ENCODE results near the gene UVRAG.
A peak's percentile ranks its signal among the peaks of the same experiment; 100 is the strongest.

The UVRAG gene

DNA sequence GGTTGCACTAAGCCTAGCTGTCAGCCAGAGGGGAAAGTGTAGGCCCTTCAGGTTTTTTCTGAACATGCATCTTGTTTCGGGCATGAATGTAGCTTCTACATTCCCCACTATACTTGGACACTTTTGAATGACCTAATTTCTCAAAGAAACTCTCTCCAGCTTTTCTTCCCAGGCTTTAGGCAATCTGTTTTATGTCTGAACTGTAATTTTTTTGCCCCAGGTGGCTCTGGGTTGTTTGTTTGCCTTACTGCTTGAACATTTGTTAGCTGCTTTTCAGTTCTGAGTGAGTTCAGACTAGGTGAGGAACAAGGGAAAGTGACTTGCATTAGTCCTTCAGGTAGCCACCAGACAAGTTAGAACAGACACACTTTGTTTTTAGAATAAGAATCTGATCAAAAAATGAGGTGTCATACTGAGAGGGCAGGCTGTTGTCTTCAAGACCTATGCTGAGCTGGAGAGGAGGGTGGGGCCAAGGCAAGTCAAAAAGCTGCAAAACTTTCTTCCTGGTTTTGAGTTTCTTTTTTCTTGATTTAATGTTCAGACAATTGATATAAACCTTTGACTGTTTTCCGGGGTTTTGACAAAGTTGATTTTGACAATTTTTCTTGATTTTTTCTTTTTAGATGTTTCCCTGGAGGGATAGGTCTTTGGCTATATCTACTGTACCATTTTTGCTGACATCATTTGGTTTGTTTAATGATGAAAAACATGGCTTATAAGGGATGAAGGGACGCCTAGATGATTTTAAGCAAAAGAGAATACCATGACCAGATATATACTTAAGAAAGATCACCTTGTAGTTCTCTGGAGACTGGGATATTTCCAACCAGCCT, 208.4 kb downstream of the UVRAG start:
- H3K9me3 ChIP-seq = no peaks in the 10 kb centered on the region
- H3K27me3 ChIP-seq (ENCODE audit: low read depth) = no peaks in the 10 kb centered on the region
- no peaks in the 10 kb centered on the region for H3K36me3 ChIP-seq (replicated peaks)
- H3K4me3 ChIP-seq = no peak overlapping the region
- peaks cover 17% of the 10 kb centered on the region for H3K4me1 ChIP-seq
- no peak for DNase-seq (ENCODE audit: low spot score in 2 of 2)
- in situ Hi-C loops (cut with MboI; ENCODE audit: low sequenced_read_pairs) = no loop called here

DNA sequence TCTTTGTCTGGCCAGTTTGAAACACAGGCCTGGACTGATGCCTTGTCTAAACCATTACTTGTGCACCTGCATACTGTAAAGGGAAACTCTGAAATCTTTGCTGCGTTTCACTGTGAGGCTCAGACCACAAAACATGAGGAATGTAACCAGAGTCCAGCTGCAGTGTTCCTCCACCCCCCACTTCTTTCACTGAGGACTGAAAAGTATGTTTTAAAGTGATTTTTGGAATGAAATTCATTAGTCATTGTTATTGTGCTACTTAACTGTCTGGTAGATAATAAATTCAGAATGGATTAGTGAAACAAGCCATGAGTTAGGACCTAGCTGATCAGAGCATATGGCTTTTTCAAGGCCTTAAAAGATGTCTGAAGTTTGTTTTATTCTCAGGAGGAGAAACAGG, 210.1 kb downstream of the UVRAG start:
- Histone ChIP-seq H3K9me3 (no peaks in the 10 kb centered on the region), H3K27me3 (ENCODE audit: low read depth) (no peaks in the 10 kb centered on the region), H3K36me3 (replicated peaks) (no peaks in the 10 kb centered on the region), H3K4me3 (no peak overlapping the region), H3K4me1 (peaks cover 17% of the 10 kb centered on the region)
- in situ Hi-C loops (cut with MboI; ENCODE audit: low sequenced_read_pairs) = no loop called here
- DNase-seq (ENCODE audit: low spot score in 2 of 2) = peak; percentile 36 to 46

DNA sequence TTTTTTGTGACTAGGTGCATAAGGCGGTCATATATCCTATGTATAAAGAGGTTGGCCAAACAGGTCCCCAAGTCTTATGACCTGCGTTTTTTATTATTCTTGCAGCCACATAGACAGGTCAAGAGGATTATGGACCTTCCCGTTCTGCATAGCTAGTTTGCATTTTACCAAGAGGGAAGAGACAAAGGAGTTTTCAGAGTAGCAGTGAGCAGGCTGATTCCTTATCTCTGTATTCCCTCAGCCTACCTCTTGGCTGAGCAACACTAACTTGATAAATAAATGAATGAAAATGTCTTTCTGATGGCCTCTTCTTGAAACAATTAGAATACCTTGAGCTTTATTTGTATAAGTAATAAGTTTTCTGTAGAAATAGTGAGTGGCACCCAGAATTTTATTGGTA, 210.8 kb downstream of the UVRAG start:
- Histone ChIP-seq H3K9me3 (no peaks in the 10 kb centered on the region), H3K4me1 (peaks cover 17% of the 10 kb centered on the region), H3K4me3 (no peak overlapping the region), H3K36me3 (replicated peaks) (no peaks in the 10 kb centered on the region), H3K27me3 (ENCODE audit: low read depth) (no peaks in the 10 kb centered on the region)
- in situ Hi-C loops (cut with MboI; ENCODE audit: low sequenced_read_pairs) = no loop called here
- DNase-seq (ENCODE audit: low spot score in 2 of 2) = no peak

- Histone ChIP-seq H3K36me3 (replicated peaks) (no peaks in the 10 kb centered on the region), H3K9me3 (no peaks in the 10 kb centered on the region), H3K27me3 (ENCODE audit: low read depth) (no peaks in the 10 kb centered on the region), H3K4me1 (peaks cover 17% of the 10 kb centered on the region), H3K4me3 (no peak overlapping the region)
- in situ Hi-C loops (cut with MboI; ENCODE audit: low sequenced_read_pairs) = no loop called here
- DNase-seq (ENCODE audit: low spot score in 2 of 2) = no peak
These were observed 211.3 kb downstream of the UVRAG start for GRCh38 chr11:76026281-76026680.

- Histone ChIP-seq H3K27me3 (ENCODE audit: low read depth) (no peaks in the 10 kb centered on the region), H3K4me3 (no peak overlapping the region), H3K36me3 (replicated peaks) (no peaks in the 10 kb centered on the region), H3K4me1 (peaks cover 17% of the 10 kb centered on the region), H3K9me3 (no peaks in the 10 kb centered on the region)
- in situ Hi-C loops (cut with MboI; ENCODE audit: low sequenced_read_pairs) = no loop called here
- no peak for DNase-seq (ENCODE audit: low spot score in 2 of 2)
These were observed 211.9 kb downstream of the UVRAG start for GRCh38 chr11:76026862-76027261.

DNA sequence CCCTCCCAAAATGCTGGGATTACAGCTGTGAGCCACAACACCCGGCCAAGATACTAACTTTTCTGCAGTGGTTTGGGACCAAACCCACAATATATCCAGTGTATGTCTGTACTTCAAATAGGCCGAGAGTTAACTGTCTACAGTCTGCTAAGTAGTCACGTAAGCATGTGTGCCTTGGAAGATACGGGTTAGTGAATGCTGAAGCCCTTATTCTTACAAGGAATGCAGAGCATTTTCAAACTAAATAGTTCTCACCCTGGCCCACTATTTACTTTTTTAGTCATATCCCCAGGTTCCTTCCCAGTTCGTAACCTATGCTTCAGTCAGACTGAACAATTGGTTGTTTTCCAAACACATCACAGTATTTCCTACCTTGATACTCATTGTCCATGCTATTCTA, 215.3 kb downstream of the UVRAG start:
- Histone ChIP-seq H3K4me1 (peaks cover 10% of the 10 kb centered on the region), H3K27me3 (ENCODE audit: low read depth) (no peaks in the 10 kb centered on the region), H3K4me3 (no peak overlapping the region), H3K36me3 (replicated peaks) (no peaks in the 10 kb centered on the region), H3K9me3 (no peaks in the 10 kb centered on the region)
- DNase-seq (ENCODE audit: low spot score in 2 of 2) = no peak
- in situ Hi-C loops (cut with MboI; ENCODE audit: low sequenced_read_pairs) = no loop called here

DNA sequence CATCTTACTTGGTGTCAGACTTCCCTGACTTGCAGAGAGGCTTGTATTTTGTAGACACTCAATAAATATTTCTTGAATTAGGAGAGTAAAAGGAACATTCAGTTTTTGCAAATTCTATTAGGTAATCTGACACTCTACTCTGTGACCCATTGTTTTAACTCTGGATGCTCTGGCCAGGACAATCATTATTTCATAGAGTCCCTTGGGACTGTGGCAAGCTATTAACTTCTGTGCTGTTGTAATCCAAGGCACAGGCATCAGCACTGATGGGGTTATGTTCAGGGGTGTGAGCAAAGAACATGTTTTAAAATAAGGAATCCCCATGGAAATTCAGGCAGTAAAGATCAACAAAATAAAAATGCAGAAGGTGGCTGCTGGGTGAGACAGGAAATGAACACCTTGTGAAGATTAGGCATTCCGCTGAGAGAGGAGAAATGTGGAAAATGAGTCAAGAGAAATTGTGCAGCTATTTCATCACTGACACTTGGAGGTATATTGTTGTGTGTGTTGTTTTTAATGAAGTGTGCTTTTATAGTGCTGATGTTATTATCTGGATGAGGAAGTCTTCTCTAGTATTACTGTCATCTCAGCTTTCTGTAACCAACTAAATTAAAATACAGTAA, 216.1 kb downstream of the UVRAG start:
- Histone ChIP-seq H3K4me3 (no peak overlapping the region), H3K9me3 (no peaks in the 10 kb centered on the region), H3K36me3 (replicated peaks) (no peaks in the 10 kb centered on the region), H3K4me1 (peaks cover 2% of the 10 kb centered on the region), H3K27me3 (ENCODE audit: low read depth) (no peaks in the 10 kb centered on the region)
- no peak for DNase-seq (ENCODE audit: low spot score in 2 of 2)
- in situ Hi-C loops (cut with MboI; ENCODE audit: low sequenced_read_pairs) = no loop called here

DNA sequence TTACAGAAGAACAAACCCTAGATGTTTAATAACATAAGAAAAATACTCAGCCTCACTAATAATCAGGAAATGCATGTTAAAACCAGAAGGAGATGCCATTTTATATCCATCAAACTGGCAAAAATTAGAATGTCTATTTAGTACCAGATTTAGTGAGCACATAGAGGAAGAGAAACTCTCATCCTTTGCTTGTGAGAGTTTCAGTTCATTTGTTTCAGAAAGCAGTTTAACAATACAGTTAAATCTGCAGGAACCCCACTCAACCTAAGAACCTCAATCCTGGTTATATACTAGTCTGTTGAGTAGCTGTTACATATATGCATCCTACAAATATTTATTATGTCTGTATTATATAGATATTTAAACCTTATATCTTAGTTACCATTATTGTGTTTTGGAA, 218.7 kb downstream of the UVRAG start:
- in situ Hi-C loops (cut with MboI; ENCODE audit: low sequenced_read_pairs) = no loop called here
- Histone ChIP-seq H3K36me3 (replicated peaks) (no peaks in the 10 kb centered on the region), H3K4me1 (no peaks in the 10 kb centered on the region), H3K4me3 (no peak overlapping the region), H3K9me3 (no peaks in the 10 kb centered on the region), H3K27me3 (ENCODE audit: low read depth) (no peaks in the 10 kb centered on the region)
- DNase-seq (ENCODE audit: low spot score in 2 of 2) = no peak

DNA sequence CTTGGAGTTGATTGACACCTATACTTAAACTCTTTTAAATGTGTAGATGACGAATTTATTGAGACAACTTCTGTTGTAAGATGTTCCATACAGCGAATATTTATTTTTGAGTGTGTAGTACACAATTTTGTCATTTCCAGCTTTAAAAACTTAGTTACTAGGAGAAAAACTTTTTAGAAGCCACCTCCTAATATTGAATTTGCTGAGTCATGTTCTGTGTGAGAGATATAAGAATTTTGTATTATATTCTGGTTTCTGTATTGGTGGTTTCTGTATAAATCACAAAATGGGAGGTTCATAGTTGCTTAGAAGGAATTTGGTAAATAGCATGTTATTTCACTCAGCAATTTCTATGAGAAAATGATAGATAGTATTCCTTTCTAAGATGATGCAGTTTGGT, 220.0 kb downstream of the UVRAG start:
- in situ Hi-C loops (cut with MboI; ENCODE audit: low sequenced_read_pairs) = no loop called here
- H3K36me3 ChIP-seq (replicated peaks) = no peaks in the 10 kb centered on the region
- no peaks in the 10 kb centered on the region for H3K4me1 ChIP-seq
- no peaks in the 10 kb centered on the region for H3K27me3 ChIP-seq (ENCODE audit: low read depth)
- no peaks in the 10 kb centered on the region for H3K9me3 ChIP-seq
- no peak for DNase-seq (ENCODE audit: low spot score in 2 of 2)
- no peak overlapping the region for H3K4me3 ChIP-seq

GRCh38 chr11:76038608-76039007, 223.6 kb downstream of the UVRAG start:
- Histone ChIP-seq H3K27me3 (ENCODE audit: low read depth) (no peaks in the 10 kb centered on the region), H3K4me1 (peaks cover 2% of the 10 kb centered on the region), H3K4me3 (no peak overlapping the region), H3K9me3 (no peaks in the 10 kb centered on the region), H3K36me3 (replicated peaks) (no peaks in the 10 kb centered on the region)
- in situ Hi-C loops (cut with MboI; ENCODE audit: low sequenced_read_pairs) = no loop called here
- DNase-seq (ENCODE audit: low spot score in 2 of 2) = no peak

- Histone ChIP-seq H3K4me1 (peaks cover 9% of the 10 kb centered on the region), H3K9me3 (no peaks in the 10 kb centered on the region), H3K36me3 (replicated peaks) (no peaks in the 10 kb centered on the region), H3K4me3 (no peak overlapping the region), H3K27me3 (ENCODE audit: low read depth) (no peaks in the 10 kb centered on the region)
- in situ Hi-C loops (cut with MboI; ENCODE audit: low sequenced_read_pairs) = no loop called here
- no peak for DNase-seq (ENCODE audit: low spot score in 2 of 2)
These were observed 226.2 kb downstream of the UVRAG start for GRCh38 chr11:76041208-76041607.

DNA sequence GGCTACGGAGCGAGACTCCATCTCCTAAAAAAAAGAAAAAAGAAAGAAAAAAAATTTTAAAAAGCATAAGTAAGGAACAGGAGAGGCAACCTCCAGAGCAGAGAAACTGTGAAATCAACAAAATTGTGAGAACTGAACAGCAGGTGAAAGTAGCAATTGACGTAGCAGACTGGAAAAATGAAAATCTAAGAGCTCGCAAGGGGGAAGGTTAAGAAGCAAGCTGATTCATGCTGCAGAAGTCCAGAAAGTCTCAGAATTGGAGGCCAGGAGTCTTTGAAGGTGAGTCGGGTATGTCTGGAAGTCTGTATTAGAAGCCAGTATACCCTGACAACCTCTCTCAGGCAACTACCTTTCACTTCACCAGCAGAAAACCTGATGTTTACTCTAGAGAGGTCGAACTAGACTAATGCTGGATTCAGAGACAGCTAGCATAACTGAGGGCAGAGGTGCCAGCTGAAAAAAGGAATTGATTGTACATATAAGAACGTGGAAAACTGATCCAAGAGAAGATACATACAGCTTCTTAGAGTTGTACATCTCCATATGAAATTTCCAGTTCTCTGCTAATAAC, 229.8 kb downstream of the UVRAG start:
- peaks cover 9% of the 10 kb centered on the region for H3K4me1 ChIP-seq
- in situ Hi-C loops (cut with MboI; ENCODE audit: low sequenced_read_pairs) = no loop called here
- DNase-seq (ENCODE audit: low spot score in 2 of 2) = no peak
- H3K27me3 ChIP-seq (ENCODE audit: low read depth) = no peaks in the 10 kb centered on the region
- H3K9me3 ChIP-seq = 0 out of 2 replicates have a peak, but pooled peaks cover 4% of the 10 kb centered on the region
- H3K36me3 ChIP-seq (replicated peaks) = no peaks in the 10 kb centered on the region
- H3K4me3 ChIP-seq = no peak overlapping the region

DNA sequence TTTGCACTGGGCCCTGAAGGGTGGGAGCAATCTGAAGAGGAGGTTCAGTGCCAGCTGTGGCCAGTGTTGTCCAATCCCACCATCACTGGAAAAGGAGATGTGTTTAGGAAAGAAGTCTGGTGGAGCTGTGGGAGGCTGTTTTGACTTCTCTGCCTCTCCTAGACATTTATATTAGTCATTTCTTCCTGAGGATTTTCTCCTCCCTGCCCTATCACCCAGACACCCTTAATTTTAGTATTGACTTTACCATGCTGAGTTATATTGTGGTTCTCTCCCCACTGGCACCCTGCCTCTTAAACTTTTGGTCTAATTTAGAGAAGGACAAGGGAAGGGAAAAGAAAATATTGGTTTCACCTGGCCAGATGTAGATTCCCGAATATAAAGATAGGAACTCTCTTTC, 232.2 kb downstream of the UVRAG start:
- H3K36me3 ChIP-seq (replicated peaks) = no peaks in the 10 kb centered on the region
- peaks cover 9% of the 10 kb centered on the region for H3K4me1 ChIP-seq
- H3K27me3 ChIP-seq (ENCODE audit: low read depth) = no peaks in the 10 kb centered on the region
- H3K4me3 ChIP-seq = no peak overlapping the region
- H3K9me3 ChIP-seq = 0 out of 2 replicates have a peak, but pooled peaks cover 4% of the 10 kb centered on the region
- in situ Hi-C loops (cut with MboI; ENCODE audit: low sequenced_read_pairs) = no loop called here
- DNase-seq (ENCODE audit: low spot score in 2 of 2) = no peak

GRCh38 chr11:76047766-76048165, 232.8 kb downstream of the UVRAG start:
- in situ Hi-C loops (cut with MboI; ENCODE audit: low sequenced_read_pairs) = no loop called here
- H3K4me3 ChIP-seq = no peak overlapping the region
- H3K4me1 ChIP-seq = peaks cover 9% of the 10 kb centered on the region
- no peaks in the 10 kb centered on the region for H3K27me3 ChIP-seq (ENCODE audit: low read depth)
- no peak for DNase-seq (ENCODE audit: low spot score in 2 of 2)
- H3K9me3 ChIP-seq = 0 out of 2 replicates have a peak, but pooled peaks cover 4% of the 10 kb centered on the region
- no peaks in the 10 kb centered on the region for H3K36me3 ChIP-seq (replicated peaks)
